Prostate gland (tissue), 2 donors: ENCODE measurements around the gene EGLN2. TPM values are rescaled to one million over a fixed set of nuclear protein-coding genes. Genes with fewer than 3 reads are reported as not detected.
"Not testable (repeated sequence)": the region's sequence is repeated elsewhere in the genome, so short reads cannot be mapped to it uniquely, and the experiment has no call there.

Source experiments
- DNase-seq: peaks from one replicate; pipeline ENCODE4 v3.0.0-alpha.2; 2019; ENCODE audit warnings: low spot score
- H3K27ac ChIP-seq, 2 donors: fragments of 200-600 bp; sonication (generic); 2 replicates each; pipeline ENCODE4 v1.5.1; 2017 to 2019
- H3K27me3 ChIP-seq: fragments of 200-600 bp; sonication (generic); replicated peaks from 2 replicates; pipeline ENCODE4 v1.5.1; 2019; ENCODE audit not compliant: insufficient read depth
- H3K36me3 ChIP-seq, 2 donors: fragments of 200-600 bp; sonication (generic); 1 replicate in 1 of 2; 2 replicates in 1 of 2; pipeline versions ENCODE4 v1.5.1 to v1.8.1; 2017 to 2019
- H3K4me1 ChIP-seq: fragments of 200-600 bp; sonication (generic); replicated peaks from 2 replicates; pipeline ENCODE4 v1.5.1; 2019
- H3K4me3 ChIP-seq, 2 donors: fragments of 200-600 bp; sonication (generic); 2 replicates each; pipeline ENCODE4 v1.5.1; 2017 to 2019
- H3K9me3 ChIP-seq: fragments of 200-600 bp; sonication (generic); 2 replicates; pipeline ENCODE4 v1.5.1; 2017
- POLR2A ChIP-seq: fragments of 450-650 bp; IDR thresholded peaks from one replicate; pipeline ENCODE4 v1.6.1; 2016; ENCODE audit warnings: antibody characterized with exemption, mild to moderate bottlenecking
- POLR2AphosphoS5 ChIP-seq: sonication (generic); formaldehyde crosslinking; IDR thresholded peaks from one replicate; pipeline ENCODE4 v1.6.1; 2017; ENCODE audit warnings: antibody characterized with exemption
- WGBS: methylation state at CpG from one replicate; pipeline ENCODE4 v1.1.5; 2018; 5-methylcytosine and 5-hydroxymethylcytosine counted together
- intact Hi-C: fragments of 100-400 bp; cut with DNase I; formaldehyde crosslinking; loops from one replicate; pipeline ENCODE4 v1.14.2; 2022
- total RNA-seq, 2 donors: library from RNA; depleted of rRNA; stranded (reverse); fragments of >200 nt; gene quantifications; one replicate each; pipeline ENCODE4 v1.1.0, GENCODE V29; 2016
- TF ChIP-seq, protein P1 (sequence below), 4 experiments: fragments of 200-600 bp in 2 of 4; fragments of 450-650 bp in 2 of 4; sonication (generic) in 2 of 4; IDR thresholded peaks; 1 replicate in 3 of 4; 2 replicates in 1 of 4; pipeline ENCODE4 v1.5.1; 2016 to 2019; ENCODE audit warnings: antibody characterized with exemption in 4 of 4, mild to moderate bottlenecking in 2 of 4, moderate library complexity in 2 of 4

The EGLN2 gene
- total RNA-seq, 2 donors from 2014 or later = 62.6 to 213 TPM

DNA sequence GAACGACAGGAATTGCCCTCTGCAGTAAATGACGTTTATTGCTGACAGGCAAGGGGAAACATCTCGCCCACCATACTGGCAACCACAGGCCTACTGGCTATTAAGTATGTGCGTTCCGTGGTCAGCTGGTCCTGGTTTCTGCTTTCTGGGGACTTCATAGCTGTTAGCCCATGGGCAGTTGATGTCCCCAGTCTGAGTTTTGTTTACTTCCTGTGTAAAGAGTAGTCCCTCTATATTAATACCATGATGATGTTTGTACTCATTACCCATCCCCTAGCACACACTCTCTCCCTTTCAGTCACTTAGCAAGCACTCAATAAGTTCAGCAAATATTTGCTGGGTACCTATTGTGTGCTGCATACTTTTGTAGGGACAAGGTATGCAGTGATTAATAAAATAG is 30.1 kb upstream of the EGLN2 start:
- Histone ChIP-seq H3K4me3 (no peak overlapping the region), H3K27me3 (no peaks in the 10 kb centered on the region), H3K27ac (no peak overlapping the region), H3K36me3 (peaks cover 8 to 16% of the 10 kb centered on the region in 2 donors), H3K9me3 (no peaks in the 10 kb centered on the region), H3K4me1 (no peaks in the 10 kb centered on the region)
- no peak for DNase-seq
- intact Hi-C loops = no loop called here
- TF ChIP-seq POLR2A (no peak), POLR2AphosphoS5 (no peak)
- TF ChIP-seq, protein P1, sequence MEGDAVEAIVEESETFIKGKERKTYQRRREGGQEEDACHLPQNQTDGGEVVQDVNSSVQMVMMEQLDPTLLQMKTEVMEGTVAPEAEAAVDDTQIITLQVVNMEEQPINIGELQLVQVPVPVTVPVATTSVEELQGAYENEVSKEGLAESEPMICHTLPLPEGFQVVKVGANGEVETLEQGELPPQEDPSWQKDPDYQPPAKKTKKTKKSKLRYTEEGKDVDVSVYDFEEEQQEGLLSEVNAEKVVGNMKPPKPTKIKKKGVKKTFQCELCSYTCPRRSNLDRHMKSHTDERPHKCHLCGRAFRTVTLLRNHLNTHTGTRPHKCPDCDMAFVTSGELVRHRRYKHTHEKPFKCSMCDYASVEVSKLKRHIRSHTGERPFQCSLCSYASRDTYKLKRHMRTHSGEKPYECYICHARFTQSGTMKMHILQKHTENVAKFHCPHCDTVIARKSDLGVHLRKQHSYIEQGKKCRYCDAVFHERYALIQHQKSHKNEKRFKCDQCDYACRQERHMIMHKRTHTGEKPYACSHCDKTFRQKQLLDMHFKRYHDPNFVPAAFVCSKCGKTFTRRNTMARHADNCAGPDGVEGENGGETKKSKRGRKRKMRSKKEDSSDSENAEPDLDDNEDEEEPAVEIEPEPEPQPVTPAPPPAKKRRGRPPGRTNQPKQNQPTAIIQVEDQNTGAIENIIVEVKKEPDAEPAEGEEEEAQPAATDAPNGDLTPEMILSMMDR (IDR thresholded peaks at IDR 0.05) = no peak
- 73% methylated on average over 5 of the region's 5 CpGs for WGBS

DNA sequence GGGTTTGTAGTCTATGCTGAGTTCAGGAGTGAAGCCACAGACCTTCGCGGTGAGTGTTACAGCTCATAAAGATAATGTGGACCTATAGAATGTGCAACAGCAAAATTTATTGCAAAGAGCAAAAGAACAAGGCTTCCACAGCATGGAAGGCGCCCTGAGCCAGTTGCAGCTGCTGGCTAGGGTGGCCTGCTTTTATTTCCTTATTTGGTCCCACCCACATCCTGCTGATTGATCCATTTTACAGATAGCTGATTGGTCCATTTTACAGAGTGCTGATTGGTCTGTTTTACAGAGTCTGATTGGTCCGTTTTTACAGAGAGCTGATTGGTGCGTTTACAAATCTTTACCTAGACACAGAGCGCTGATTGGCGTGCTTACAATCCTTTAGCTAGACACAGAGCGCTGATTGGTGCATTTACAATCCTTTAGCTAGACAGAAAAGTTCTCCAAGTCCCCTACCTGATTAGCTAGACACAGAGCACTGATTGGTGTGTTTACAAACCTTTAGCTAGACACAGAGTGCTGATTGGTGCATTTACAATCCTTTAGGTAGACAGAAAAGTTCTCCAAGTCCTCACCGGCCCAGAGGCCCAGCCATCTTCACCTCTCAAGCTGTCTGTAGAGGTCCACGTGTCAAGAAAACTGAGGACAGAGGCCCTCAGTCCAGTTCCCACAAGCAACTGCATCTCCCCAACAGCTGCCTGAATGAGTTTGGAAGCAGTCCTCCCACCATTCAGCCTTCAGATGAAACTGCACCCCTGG is 27.7 kb upstream of the EGLN2 start:
- H3K36me3 ChIP-seq, H3K4me3 ChIP-seq, DNase-seq, H3K27me3 ChIP-seq, intact Hi-C loops, H3K4me1 ChIP-seq, H3K9me3 ChIP-seq, H3K27ac ChIP-seq: not testable (repeated sequence)
- WGBS = 87% methylated on average over 10 of the region's 10 CpGs

DNA sequence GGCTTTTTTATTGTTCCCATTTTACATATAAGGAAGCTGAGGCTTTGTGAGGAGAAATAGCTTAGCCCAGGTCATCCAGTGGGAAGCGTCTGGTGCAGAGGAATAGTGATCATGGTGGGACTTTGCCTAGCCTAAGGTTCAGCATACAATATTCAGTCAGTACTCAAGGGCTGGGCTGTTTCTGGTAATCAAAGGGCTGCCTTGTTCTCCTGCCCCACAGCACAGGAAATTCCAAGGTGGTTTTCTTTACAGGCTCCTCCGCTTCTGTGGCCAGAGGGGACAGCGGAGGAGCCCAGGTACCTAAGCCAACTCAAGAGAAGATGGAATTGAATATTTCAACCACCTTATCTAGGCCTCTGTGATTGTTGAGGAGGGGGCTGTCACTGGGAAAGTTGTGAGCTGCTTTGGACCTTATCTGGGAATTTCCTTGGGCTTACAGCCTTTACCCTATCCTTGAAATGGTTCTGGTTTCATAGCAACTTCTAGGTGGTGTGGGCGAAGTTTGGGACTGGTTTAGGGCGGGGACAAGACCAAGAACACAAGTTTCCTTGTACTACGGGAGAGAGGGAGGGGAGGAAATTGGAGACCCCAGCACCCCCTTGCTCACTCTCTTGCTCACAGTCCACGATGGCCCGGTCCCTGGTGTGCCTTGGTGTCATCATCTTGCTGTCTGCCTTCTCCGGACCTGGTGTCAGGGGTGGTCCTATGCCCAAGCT is 23.9 kb upstream of the EGLN2 start, which contains the start of gene MIA:
TSS of gene MIA (plus strand) at position 606 of the 716 bp plus-strand sequence. CDS start at position 628, 22 bp downstream.
- TF ChIP-seq, protein P1 (IDR thresholded peaks at IDR 0.05) = no peak
- TF ChIP-seq POLR2AphosphoS5 = no peak
- no peak for DNase-seq
- intact Hi-C loops = no loop called here
- H3K27ac ChIP-seq = no peak within 1 kb of the TSS
- WGBS = 58% methylated on average over 9 of the region's 9 CpGs
- no peaks in the 10 kb centered on the region for H3K4me1 ChIP-seq
- H3K27me3 ChIP-seq = no peaks in the 10 kb centered on the region
- H3K36me3 ChIP-seq = no peaks in the 10 kb centered on the region
- no peaks in the 10 kb centered on the region for H3K9me3 ChIP-seq
- H3K4me3 ChIP-seq = no peak within 1 kb of the TSS

DNA sequence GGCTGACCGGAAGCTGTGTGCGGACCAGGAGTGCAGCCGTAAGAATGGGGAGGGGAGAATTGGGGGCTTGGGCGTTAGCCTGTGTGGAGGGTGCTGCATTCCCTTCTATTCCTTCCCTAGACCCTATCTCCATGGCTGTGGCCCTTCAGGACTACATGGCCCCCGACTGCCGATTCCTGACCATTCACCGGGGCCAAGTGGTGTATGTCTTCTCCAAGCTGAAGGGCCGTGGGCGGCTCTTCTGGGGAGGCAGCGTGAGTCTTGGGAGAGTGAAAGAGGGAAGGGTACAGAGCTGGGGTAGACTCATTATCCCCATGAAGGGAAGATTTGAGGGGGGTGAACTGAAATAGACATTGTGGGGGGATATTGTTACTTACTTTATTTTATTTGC is 23.4 kb upstream of the EGLN2 start:
- H3K36me3 ChIP-seq = no peaks in the 10 kb centered on the region
- DNase-seq = no peak
- no peak overlapping the region for H3K4me3 ChIP-seq
- WGBS = 70% methylated on average over 10 of the region's 10 CpGs
- TF ChIP-seq POLR2A = no peak
- TF ChIP-seq POLR2AphosphoS5 = no peak
- TF ChIP-seq, protein P1 (IDR thresholded peaks at IDR 0.05) = no peak
- no peaks in the 10 kb centered on the region for H3K9me3 ChIP-seq
- no peaks in the 10 kb centered on the region for H3K4me1 ChIP-seq
- H3K27me3 ChIP-seq = no peaks in the 10 kb centered on the region
- H3K27ac ChIP-seq = no peak overlapping the region
- intact Hi-C loops = no loop called here

DNA sequence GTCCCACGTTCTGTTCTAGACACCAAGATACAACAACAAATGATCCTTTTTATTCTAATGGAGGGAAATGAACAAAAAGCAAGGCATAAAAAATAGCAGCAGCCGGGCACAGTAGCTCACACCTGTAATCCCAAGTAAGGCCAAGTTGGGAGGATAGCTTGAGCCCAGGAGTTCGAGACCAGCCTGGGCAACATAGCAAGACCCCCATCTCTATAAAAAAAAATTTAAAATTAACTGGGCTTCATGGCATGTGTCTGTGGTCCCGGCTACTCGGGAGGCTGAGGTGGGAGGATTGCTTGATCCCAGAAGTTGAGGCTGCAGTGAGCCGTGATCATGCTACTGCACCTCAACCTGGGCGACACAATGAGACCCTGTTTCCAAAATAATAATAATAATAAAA is 22.6 kb upstream of the EGLN2 start:
- no peaks in the 10 kb centered on the region for H3K27me3 ChIP-seq
- H3K4me1 ChIP-seq = no peaks in the 10 kb centered on the region
- H3K4me3 ChIP-seq = no peak overlapping the region
- H3K36me3 ChIP-seq = no peaks in the 10 kb centered on the region
- intact Hi-C loops = no loop called here
- H3K27ac ChIP-seq = peak overlapping the region in 1 of 2 donors; percentile 98
- no peaks in the 10 kb centered on the region for H3K9me3 ChIP-seq
- 75% methylated on average over 7 of the region's 7 CpGs for WGBS
- no peak for DNase-seq
- no peak for TF ChIP-seq POLR2AphosphoS5
- TF ChIP-seq POLR2A = no peak
- TF ChIP-seq, protein P1 (IDR thresholded peaks at IDR 0.05) = no peak
